Tibial nerve (tissue), 4 donors: ENCODE data around the gene CD300LB. TPM values are rescaled to one million over a fixed set of nuclear protein-coding genes. Genes with fewer than 3 reads are reported as not detected.
"Not testable (repeated sequence)": the region's sequence is repeated elsewhere in the genome, so short reads cannot be mapped to it uniquely, and the experiment has no call there.

ENCODE experiments used
- DNase-seq, 2 donors: peaks; one replicate each; pipeline ENCODE4 v3.0.0-alpha.2; 2019; ENCODE audit warnings: low spot score in 2 of 2
- H3K27ac ChIP-seq, 4 donors: fragments of 200-600 bp; sonication (generic) in 3 of 4; one replicate each; pipeline ENCODE4 v1.5.1; 2017 to 2019; ENCODE audit warnings: mild to moderate bottlenecking in 1 of 4
- H3K27me3 ChIP-seq, 2 donors: fragments of 200-600 bp; sonication (generic) in 1 of 2; one replicate each; pipeline versions ENCODE4 v1.5.1 to v1.6.0; 2017 to 2019
- H3K36me3 ChIP-seq, 3 donors: fragments of 200-600 bp; sonication (generic); one replicate each; pipeline ENCODE4 v1.5.1; 2018 to 2019
- H3K4me1 ChIP-seq, 4 donors: fragments of 200-600 bp; sonication (generic) in 3 of 4; one replicate each; pipeline ENCODE4 v1.5.1; 2017 to 2019
- H3K4me3 ChIP-seq, 4 donors: fragments of 200-600 bp; sonication (generic) in 3 of 4; one replicate each; pipeline ENCODE4 v1.5.1; 2017 to 2019; ENCODE audit warnings: mild to moderate bottlenecking in 1 of 4, moderate library complexity in 1 of 4
- H3K9me3 ChIP-seq, 4 donors: fragments of 200-600 bp; sonication (generic) in 3 of 4; one replicate each; pipeline ENCODE4 v1.5.1; 2017 to 2019
- CTCF ChIP-seq, 5 experiments: fragments of 200-600 bp in 3 of 5; fragments of 450-650 bp in 2 of 5; sonication (generic) in 3 of 5; IDR thresholded peaks; one replicate each; pipeline ENCODE4 v1.5.1; 2016 to 2019; ENCODE audit warnings: antibody characterized with exemption in 5 of 5, mild to moderate bottlenecking in 3 of 5, moderate library complexity in 2 of 5
- EP300 ChIP-seq, 2 donors: sonication (generic); formaldehyde crosslinking; IDR thresholded peaks; one replicate each; pipeline ENCODE4 v1.6.1; 2017; ENCODE audit warnings: antibody characterized with exemption in 2 of 2, mild to moderate bottlenecking in 1 of 2
- POLR2A ChIP-seq, 2 donors: fragments of 450-650 bp; IDR thresholded peaks; one replicate each; pipeline ENCODE4 v1.6.1; 2017; ENCODE audit warnings: antibody characterized with exemption in 2 of 2, mild to moderate bottlenecking in 2 of 2, moderate library complexity in 2 of 2
- WGBS, 2 donors: methylation state at CpG; one replicate each; pipeline ENCODE4 v1.1.5; 2018; 5-methylcytosine and 5-hydroxymethylcytosine counted together
- total RNA-seq, 4 donors: library from RNA; depleted of rRNA; stranded (reverse); fragments of >200 nt; gene quantifications; one replicate each; pipeline ENCODE4 v1.1.0, GENCODE V29; 2016

CD300LB gene
- total RNA-seq, 4 donors from 2014 or later: 0.21 to 0.44 TPM; not detected in 2

GRCh38 chr17:74566132-74566753, 35.0 kb upstream of the CD300LB start:
- Histone ChIP-seq H3K27me3 (no peaks in the 10 kb centered on the region), H3K36me3 (no peaks in the 10 kb centered on the region), H3K9me3 (no peaks in the 10 kb centered on the region), H3K4me1 (no peaks in the 10 kb centered on the region), H3K27ac (no peak overlapping the region), H3K4me3 (no peak overlapping the region)
- 25 to 35% methylated on average over 9 of the region's 9 CpGs for WGBS, 2 donors
- TF ChIP-seq CTCF (IDR thresholded peaks at IDR 0.05): peak in 4 of 5 experiments; percentile 13 to 40 (median 24)
- no peak for TF ChIP-seq POLR2A (IDR thresholded peaks at IDR 0.05)
- peak in 1 of 2 donors; percentile 19 for DNase-seq

- no peak overlapping the region for H3K4me3 ChIP-seq
- WGBS, 2 donors: 39 to 56% methylated on average over 5 of the region's 5 CpGs
- no peaks in the 10 kb centered on the region for H3K9me3 ChIP-seq
- no peaks in the 10 kb centered on the region for H3K36me3 ChIP-seq
- no peaks in the 10 kb centered on the region for H3K4me1 ChIP-seq
- DNase-seq: no peak
- no peak overlapping the region for H3K27ac ChIP-seq
- H3K27me3 ChIP-seq: no peaks in the 10 kb centered on the region
- TF ChIP-seq POLR2A (IDR thresholded peaks at IDR 0.05): no peak
- no peak for TF ChIP-seq EP300 (IDR thresholded peaks at IDR 0.05)
- TF ChIP-seq CTCF (IDR thresholded peaks at IDR 0.05): no peak
These were observed 33.9 kb upstream of the CD300LB start for GRCh38 chr17:74565126-74565525.

GRCh38 chr17:74563358-74563757, 32.1 kb upstream of the CD300LB start:
- H3K27me3 ChIP-seq: peaks cover 0 to 3% of the 10 kb centered on the region in 2 donors
- H3K9me3 ChIP-seq: no peaks in the 10 kb centered on the region
- no peaks in the 10 kb centered on the region for H3K4me1 ChIP-seq
- 80 to 95% methylated on average over 1 of the region's 1 CpG for WGBS, 2 donors
- DNase-seq: no peak
- TF ChIP-seq POLR2A (IDR thresholded peaks at IDR 0.05) (no peak), EP300 (IDR thresholded peaks at IDR 0.05) (no peak), CTCF (IDR thresholded peaks at IDR 0.05) (no peak)
- H3K36me3 ChIP-seq: no peaks in the 10 kb centered on the region
- no peak overlapping the region for H3K27ac ChIP-seq
- H3K4me3 ChIP-seq: no peak overlapping the region

GRCh38 chr17:74561586-74561985, 30.3 kb upstream of the CD300LB start:
- TF ChIP-seq CTCF (IDR thresholded peaks at IDR 0.05): no peak
- TF ChIP-seq EP300 (IDR thresholded peaks at IDR 0.05): no peak
- no peak for TF ChIP-seq POLR2A (IDR thresholded peaks at IDR 0.05)
- WGBS, 2 donors: 47 to 63% methylated on average over 3 of the region's 3 CpGs
- H3K27ac ChIP-seq: no peak overlapping the region
- no peaks in the 10 kb centered on the region for H3K36me3 ChIP-seq
- H3K9me3 ChIP-seq: no peaks in the 10 kb centered on the region
- H3K27me3 ChIP-seq: peaks cover 0 to 3% of the 10 kb centered on the region in 2 donors
- H3K4me1 ChIP-seq: no peaks in the 10 kb centered on the region
- no peak for DNase-seq
- H3K4me3 ChIP-seq: no peak overlapping the region

- H3K36me3 ChIP-seq: no peaks in the 10 kb centered on the region
- TF ChIP-seq CTCF (IDR thresholded peaks at IDR 0.05) (no peak), POLR2A (IDR thresholded peaks at IDR 0.05) (no peak), EP300 (IDR thresholded peaks at IDR 0.05) (no peak)
- H3K9me3 ChIP-seq: no peaks in the 10 kb centered on the region
- H3K27ac ChIP-seq: no peak overlapping the region
- WGBS, 2 donors: 74 to 75% methylated on average over 6 of the region's 6 CpGs
- no peaks in the 10 kb centered on the region for H3K4me1 ChIP-seq
- no peak for DNase-seq
- peaks cover 0 to 3% of the 10 kb centered on the region in 2 donors for H3K27me3 ChIP-seq
- no peak overlapping the region for H3K4me3 ChIP-seq
These were observed 27.7 kb upstream of the CD300LB start for GRCh38 chr17:74558882-74559519.

- WGBS, 2 donors: 67 to 73% methylated on average over 4 of the region's 4 CpGs
- H3K9me3 ChIP-seq, H3K27ac ChIP-seq, H3K36me3 ChIP-seq, H3K4me3 ChIP-seq, H3K27me3 ChIP-seq, H3K4me1 ChIP-seq, DNase-seq: not testable (repeated sequence)
These were observed 27.1 kb upstream of the CD300LB start for GRCh38 chr17:74558402-74558801.
